ENCODE results near the gene BDH1. TPM values are rescaled to one million over a fixed set of nuclear protein-coding genes. Genes with fewer than 3 reads are reported as not detected.

The BDH1 gene
- total RNA-seq, 1 experiment from 2014 or later = 24.1 TPM

- DNase-seq (ENCODE audit: low read depth) = no peak
Measured at GRCh38 chr3:197462808-197463207, 93.0 kb downstream of the BDH1 start.

GRCh38 chr3:197460639-197461038, 95.1 kb downstream of the BDH1 start:
- DNase-seq (ENCODE audit: low read depth) = no peak

GRCh38 chr3:197460002-197460401, 95.8 kb downstream of the BDH1 start:
- peak; percentile 40 for DNase-seq (ENCODE audit: low read depth)

Small RNA genes within 50 kb of the gene (small RNA-seq; reads per million reads assigned to genes)
- not detected for gene AC132008.1

Other genes starting within 250 kb of the BDH1 start
- gene RUBCN, start 180.9 kb upstream of the BDH1 start, total RNA-seq (2014; rRNA removed; shearing (Covaris generic)) = 21.0 and 42.9 TPM in 2 replicates
- gene FYTTD1, start 193.9 kb upstream of the BDH1 start, total RNA-seq (2014; rRNA removed; shearing (Covaris generic)) = 95.5 and 127 TPM in 2 replicates
- gene LRCH3, start 235.3 kb upstream of the BDH1 start, total RNA-seq (2014; rRNA removed; shearing (Covaris generic)) = 48.6 and 63.4 TPM in 2 replicates

All from HT1080 (cell line).